Measurements from ENCODE around the gene GRIN1.

The GRIN1 gene

GRCh38 chr9:137141976-137142936 lies 3.3 kb downstream of the GRIN1 start:
- Histone ChIP-seq H3K4me1 (ENCODE audit: control insufficient read depth, insufficient read depth, low read length) (no peaks in the 10 kb centered on the region), H3K27me3 (ENCODE audit: control insufficient read depth, insufficient read depth, low read length, poor library complexity, severe bottlenecking) (peaks cover 83% of the 10 kb centered on the region), H3K36me3 (ENCODE audit: control insufficient read depth, insufficient read depth, low read length) (no peaks in the 10 kb centered on the region), H3K4me3 (ENCODE audit: insufficient read depth, low read depth, low read length) (no peak overlapping the region), H3K9me3 (ENCODE audit: control insufficient read depth, low read length) (no peaks in the 10 kb centered on the region), H3K27ac (ENCODE audit: insufficient read depth, low read depth, low read length, poor library complexity, severe bottlenecking) (no peak overlapping the region)
- WGBS, 2 experiments: 78 to 80% methylated on average over 24 of the region's 24 CpGs

GRCh38 chr9:137143459-137143858 lies 4.5 kb downstream of the GRIN1 start:
- WGBS, 2 experiments: 61 to 65% methylated on average over 4 of the region's 4 CpGs
- peaks cover 78% of the 10 kb centered on the region for H3K27me3 ChIP-seq (ENCODE audit: control insufficient read depth, insufficient read depth, low read length, poor library complexity, severe bottlenecking)

GRCh38 chr9:137145731-137146526 lies 7.0 kb downstream of the GRIN1 start:
- Histone ChIP-seq H3K36me3 (ENCODE audit: control insufficient read depth, insufficient read depth, low read length) (no peaks in the 10 kb centered on the region), H3K4me1 (ENCODE audit: control insufficient read depth, insufficient read depth, low read length) (no peaks in the 10 kb centered on the region), H3K27me3 (ENCODE audit: control insufficient read depth, insufficient read depth, low read length, poor library complexity, severe bottlenecking) (peaks cover 56% of the 10 kb centered on the region), H3K9me3 (ENCODE audit: control insufficient read depth, low read length) (no peaks in the 10 kb centered on the region), H3K27ac (ENCODE audit: insufficient read depth, low read depth, low read length, poor library complexity, severe bottlenecking) (no peak overlapping the region), H3K4me3 (ENCODE audit: insufficient read depth, low read depth, low read length) (no peak overlapping the region)
- 55 to 58% methylated on average over 48 to 49 of the region's 49 CpGs for WGBS, 2 experiments

More at GRCh38 chr9:137143459-137143858, 4.5 kb downstream of the GRIN1 start:
- Histone ChIP-seq H3K27ac (ENCODE audit: insufficient read depth, low read depth, low read length, poor library complexity, severe bottlenecking) (no peak overlapping the region), H3K4me1 (ENCODE audit: control insufficient read depth, insufficient read depth, low read length) (no peaks in the 10 kb centered on the region), H3K36me3 (ENCODE audit: control insufficient read depth, insufficient read depth, low read length) (no peaks in the 10 kb centered on the region), H3K4me3 (ENCODE audit: insufficient read depth, low read depth, low read length) (no peak overlapping the region), H3K9me3 (ENCODE audit: control insufficient read depth, low read length) (no peaks in the 10 kb centered on the region)

- Histone ChIP-seq H3K4me1 (ENCODE audit: control insufficient read depth, insufficient read depth, low read length) (no peaks in the 10 kb centered on the region), H3K36me3 (ENCODE audit: control insufficient read depth, insufficient read depth, low read length) (no peaks in the 10 kb centered on the region), H3K4me3 (ENCODE audit: insufficient read depth, low read depth, low read length) (no peak overlapping the region), H3K9me3 (ENCODE audit: control insufficient read depth, low read length) (no peaks in the 10 kb centered on the region), H3K27ac (ENCODE audit: insufficient read depth, low read depth, low read length, poor library complexity, severe bottlenecking) (no peak overlapping the region), H3K27me3 (ENCODE audit: control insufficient read depth, insufficient read depth, low read length, poor library complexity, severe bottlenecking) (peaks cover 50% of the 10 kb centered on the region)
- WGBS, 2 experiments: 82 to 85% methylated on average over 9 of the region's 9 CpGs
Observed at GRCh38 chr9:137146527-137146918, 7.6 kb downstream of the GRIN1 start.

DNA sequence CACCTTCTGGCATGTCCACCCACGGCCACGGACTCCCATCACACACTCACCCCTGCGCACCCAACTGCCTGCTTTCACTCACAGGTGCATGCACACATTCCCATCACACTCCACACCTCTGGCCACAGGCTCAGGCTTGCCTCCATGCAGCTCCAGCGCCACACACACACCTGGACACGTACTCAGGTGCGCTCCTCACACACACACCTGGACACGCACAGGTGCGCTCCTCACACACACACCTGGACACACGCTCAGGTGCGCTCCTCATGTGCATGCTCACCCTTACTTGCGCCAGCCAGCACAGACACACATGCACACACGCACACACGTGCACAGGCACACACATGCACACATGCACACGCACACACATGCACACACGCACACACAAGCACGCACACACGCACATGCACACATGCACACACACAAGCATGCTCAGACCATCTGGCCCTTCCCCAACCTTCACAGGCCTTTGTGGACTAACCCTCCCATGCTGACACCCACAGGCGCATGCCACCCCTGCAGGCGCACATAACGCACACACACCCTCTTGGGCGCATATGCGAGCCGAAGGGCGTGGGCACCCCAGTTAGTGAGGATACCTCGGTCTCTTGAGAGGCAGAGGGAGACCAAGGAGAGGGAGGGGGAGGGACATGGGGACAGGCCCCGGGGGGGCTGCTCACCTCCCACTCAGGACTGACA lies 8.3 kb downstream of the GRIN1 start:
- Histone ChIP-seq H3K36me3 (ENCODE audit: control insufficient read depth, insufficient read depth, low read length) (no peaks in the 10 kb centered on the region), H3K4me3 (ENCODE audit: insufficient read depth, low read depth, low read length) (no peak overlapping the region), H3K4me1 (ENCODE audit: control insufficient read depth, insufficient read depth, low read length) (no peaks in the 10 kb centered on the region), H3K27me3 (ENCODE audit: control insufficient read depth, insufficient read depth, low read length, poor library complexity, severe bottlenecking) (peaks cover 43% of the 10 kb centered on the region), H3K9me3 (ENCODE audit: control insufficient read depth, low read length) (no peaks in the 10 kb centered on the region), H3K27ac (ENCODE audit: insufficient read depth, low read depth, low read length, poor library complexity, severe bottlenecking) (no peak overlapping the region)
- 90 to 91% methylated on average over 26 of the region's 26 CpGs for WGBS, 2 experiments

DNA sequence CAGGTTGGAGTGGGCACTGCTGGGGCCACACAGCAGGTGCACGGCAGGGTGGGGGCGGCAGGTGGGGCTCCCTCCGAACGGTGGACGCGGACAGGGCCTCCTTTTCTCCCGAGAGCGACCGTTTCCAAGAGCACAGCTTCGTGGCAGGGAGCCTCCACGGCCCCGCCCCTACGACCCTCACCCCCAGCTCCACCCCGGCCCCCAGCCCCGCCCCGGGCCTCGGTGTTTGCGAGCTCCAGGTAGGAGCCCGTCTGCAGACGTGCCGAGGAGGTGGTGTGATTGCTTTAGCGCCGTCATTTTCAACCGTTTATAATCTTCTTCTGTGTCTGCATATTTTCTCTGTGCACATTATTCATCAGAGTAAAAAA lies 8.8 kb downstream of the GRIN1 start:
- Histone ChIP-seq H3K27me3 (ENCODE audit: control insufficient read depth, insufficient read depth, low read length, poor library complexity, severe bottlenecking) (peaks cover 37% of the 10 kb centered on the region), H3K4me1 (ENCODE audit: control insufficient read depth, insufficient read depth, low read length) (no peaks in the 10 kb centered on the region), H3K9me3 (ENCODE audit: control insufficient read depth, low read length) (no peaks in the 10 kb centered on the region), H3K4me3 (ENCODE audit: insufficient read depth, low read depth, low read length) (no peak overlapping the region), H3K27ac (ENCODE audit: insufficient read depth, low read depth, low read length, poor library complexity, severe bottlenecking) (no peak overlapping the region), H3K36me3 (ENCODE audit: control insufficient read depth, insufficient read depth, low read length) (no peaks in the 10 kb centered on the region)
- WGBS, 2 experiments: 60 to 63% methylated on average over 24 of the region's 24 CpGs

- Histone ChIP-seq H3K36me3 (ENCODE audit: control insufficient read depth, insufficient read depth, low read length) (no peaks in the 10 kb centered on the region), H3K4me1 (ENCODE audit: control insufficient read depth, insufficient read depth, low read length) (no peaks in the 10 kb centered on the region), H3K27ac (ENCODE audit: insufficient read depth, low read depth, low read length, poor library complexity, severe bottlenecking) (no peak overlapping the region), H3K27me3 (ENCODE audit: control insufficient read depth, insufficient read depth, low read length, poor library complexity, severe bottlenecking) (peaks cover 33% of the 10 kb centered on the region), H3K9me3 (ENCODE audit: control insufficient read depth, low read length) (no peaks in the 10 kb centered on the region), H3K4me3 (ENCODE audit: insufficient read depth, low read depth, low read length) (no peak overlapping the region)
- WGBS, 2 experiments: 84 to 85% methylated on average over 27 of the region's 27 CpGs
Observed at GRCh38 chr9:137148242-137148641, 9.3 kb downstream of the GRIN1 start.

GRCh38 chr9:137148661-137149060 lies 9.7 kb downstream of the GRIN1 start:
- Histone ChIP-seq H3K4me1 (ENCODE audit: control insufficient read depth, insufficient read depth, low read length) (no peaks in the 10 kb centered on the region), H3K27ac (ENCODE audit: insufficient read depth, low read depth, low read length, poor library complexity, severe bottlenecking) (no peak overlapping the region), H3K36me3 (ENCODE audit: control insufficient read depth, insufficient read depth, low read length) (no peaks in the 10 kb centered on the region), H3K9me3 (ENCODE audit: control insufficient read depth, low read length) (no peaks in the 10 kb centered on the region), H3K27me3 (ENCODE audit: control insufficient read depth, insufficient read depth, low read length, poor library complexity, severe bottlenecking) (peaks cover 28% of the 10 kb centered on the region), H3K4me3 (ENCODE audit: insufficient read depth, low read depth, low read length) (no peak overlapping the region)
- 89% methylated on average over 19 of the region's 19 CpGs for WGBS, 2 experiments

GRCh38 chr9:137149363-137149762 lies 10.4 kb downstream of the GRIN1 start:
- Histone ChIP-seq H3K27me3 (ENCODE audit: control insufficient read depth, insufficient read depth, low read length, poor library complexity, severe bottlenecking) (peaks cover 23% of the 10 kb centered on the region), H3K36me3 (ENCODE audit: control insufficient read depth, insufficient read depth, low read length) (no peaks in the 10 kb centered on the region), H3K27ac (ENCODE audit: insufficient read depth, low read depth, low read length, poor library complexity, severe bottlenecking) (no peak overlapping the region), H3K4me1 (ENCODE audit: control insufficient read depth, insufficient read depth, low read length) (no peaks in the 10 kb centered on the region), H3K4me3 (ENCODE audit: insufficient read depth, low read depth, low read length) (no peak overlapping the region), H3K9me3 (ENCODE audit: control insufficient read depth, low read length) (no peaks in the 10 kb centered on the region)
- 84 to 90% methylated on average over 5 of the region's 5 CpGs for WGBS, 2 experiments
